Measurements from ENCODE around the gene REEP6. TPM values are rescaled to one million over a fixed set of nuclear protein-coding genes. Genes with fewer than 3 reads are reported as not detected.

REEP6 gene
- total and polyA plus RNA-seq, 2 of the 8 experiments (the other 6 are each of a cell fraction or from before 2014, with no cell fraction given): 12.6 to 20.7 TPM

GRCh38 chr19:1490311-1491113 is 469 bp upstream of the REEP6 start, which contains the start of gene PCSK4 (continued):
- TF ChIP-seq ATF2 (IDR thresholded peaks at IDR 0.05; ENCODE audit: low read length) (0 out of 2 replicates have a peak, but pooled peaks have one; percentile 41), BCL11A (IDR thresholded peaks at IDR 0.05; ENCODE audit: low read depth in 2 of 2, low read length in 2 of 2) (no peak), NANOG (IDR thresholded peaks at IDR 0.05; ENCODE audit: insufficient read depth, low read depth, low read length, poor library complexity, severe bottlenecking) (no peak), EGR1 (IDR thresholded peaks at IDR 0.05; ENCODE audit: borderline replicate concordance, low read depth, low read length) (no peak), PHF8 (conservative IDR thresholded peaks at IDR 0.05; ENCODE audit: low read depth, low read length) (no peak), ZNF274 (IDR thresholded peaks at IDR 0.05; ENCODE audit: borderline replicate concordance, extremely low read depth, low read length) (no peak), KDM5A (IDR thresholded peaks at IDR 0.05; ENCODE audit: low read length) (no peak), SP1 (IDR thresholded peaks at IDR 0.05; ENCODE audit: low read depth, low read length) (peak; percentile 75; the same call in 1 of the 2 replicates), SAP30 (IDR thresholded peaks at IDR 0.05; ENCODE audit: insufficient read depth, insufficient replicate concordance, low read length) (peak; percentile 38), RNF2 (IDR thresholded peaks at IDR 0.05; ENCODE audit: borderline replicate concordance, low read depth, low read length, missing control alignments, poor library complexity, severe bottlenecking) (no peak), CHD2 (IDR thresholded peaks at IDR 0.05; ENCODE audit: low read length) (no peak), CTCF (IDR thresholded peaks at IDR 0.05; ENCODE audit: control extremely low read depth in 1 of 3, insufficient read depth in 1 of 3, low read depth in 1 of 3, low read length in 3 of 3) (no peak), CTBP2 (IDR thresholded peaks at IDR 0.05; ENCODE audit: borderline replicate concordance, insufficient read depth, insufficient read length, low read length) (no peak), SIN3A (conservative IDR thresholded peaks at IDR 0.05 in 1 of 2, IDR thresholded peaks at IDR 0.05 in 1 of 2; ENCODE audit: low read depth in 1 of 2, low read length in 2 of 2) (peak; percentile 32 to 94; a peak in 3 of 4 replicates), MAFK (IDR thresholded peaks at IDR 0.05; ENCODE audit: low read depth, low read length) (no peak), SUZ12 (IDR thresholded peaks at IDR 0.05; ENCODE audit: low read length) (no peak)
- TF ChIP-seq, protein P1, sequence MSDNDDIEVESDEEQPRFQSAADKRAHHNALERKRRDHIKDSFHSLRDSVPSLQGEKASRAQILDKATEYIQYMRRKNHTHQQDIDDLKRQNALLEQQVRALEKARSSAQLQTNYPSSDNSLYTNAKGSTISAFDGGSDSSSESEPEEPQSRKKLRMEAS (IDR thresholded peaks at IDR 0.05): peak; percentile 69; the same call in 1 of the 2 replicates

Measured in H1 (cell line).